ENCODE measurements around the gene SCAMP4.

- TF ChIP-seq, protein P1, sequence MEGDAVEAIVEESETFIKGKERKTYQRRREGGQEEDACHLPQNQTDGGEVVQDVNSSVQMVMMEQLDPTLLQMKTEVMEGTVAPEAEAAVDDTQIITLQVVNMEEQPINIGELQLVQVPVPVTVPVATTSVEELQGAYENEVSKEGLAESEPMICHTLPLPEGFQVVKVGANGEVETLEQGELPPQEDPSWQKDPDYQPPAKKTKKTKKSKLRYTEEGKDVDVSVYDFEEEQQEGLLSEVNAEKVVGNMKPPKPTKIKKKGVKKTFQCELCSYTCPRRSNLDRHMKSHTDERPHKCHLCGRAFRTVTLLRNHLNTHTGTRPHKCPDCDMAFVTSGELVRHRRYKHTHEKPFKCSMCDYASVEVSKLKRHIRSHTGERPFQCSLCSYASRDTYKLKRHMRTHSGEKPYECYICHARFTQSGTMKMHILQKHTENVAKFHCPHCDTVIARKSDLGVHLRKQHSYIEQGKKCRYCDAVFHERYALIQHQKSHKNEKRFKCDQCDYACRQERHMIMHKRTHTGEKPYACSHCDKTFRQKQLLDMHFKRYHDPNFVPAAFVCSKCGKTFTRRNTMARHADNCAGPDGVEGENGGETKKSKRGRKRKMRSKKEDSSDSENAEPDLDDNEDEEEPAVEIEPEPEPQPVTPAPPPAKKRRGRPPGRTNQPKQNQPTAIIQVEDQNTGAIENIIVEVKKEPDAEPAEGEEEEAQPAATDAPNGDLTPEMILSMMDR (IDR thresholded peaks at IDR 0.05; ENCODE audit: poor library complexity, severe bottlenecking), result no peak
- no peak for TF ChIP-seq RAD21 (conservative IDR thresholded peaks at IDR 0.05)
- TF ChIP-seq EZH2 (IDR thresholded peaks at IDR 0.05; ENCODE audit: borderline replicate concordance, insufficient read depth, low read length, poor library complexity, severe bottlenecking), result no peak
- no peak for TF ChIP-seq SMC3 (conservative IDR thresholded peaks at IDR 0.05; ENCODE audit: poor library complexity)
- TF ChIP-seq, protein P2, sequence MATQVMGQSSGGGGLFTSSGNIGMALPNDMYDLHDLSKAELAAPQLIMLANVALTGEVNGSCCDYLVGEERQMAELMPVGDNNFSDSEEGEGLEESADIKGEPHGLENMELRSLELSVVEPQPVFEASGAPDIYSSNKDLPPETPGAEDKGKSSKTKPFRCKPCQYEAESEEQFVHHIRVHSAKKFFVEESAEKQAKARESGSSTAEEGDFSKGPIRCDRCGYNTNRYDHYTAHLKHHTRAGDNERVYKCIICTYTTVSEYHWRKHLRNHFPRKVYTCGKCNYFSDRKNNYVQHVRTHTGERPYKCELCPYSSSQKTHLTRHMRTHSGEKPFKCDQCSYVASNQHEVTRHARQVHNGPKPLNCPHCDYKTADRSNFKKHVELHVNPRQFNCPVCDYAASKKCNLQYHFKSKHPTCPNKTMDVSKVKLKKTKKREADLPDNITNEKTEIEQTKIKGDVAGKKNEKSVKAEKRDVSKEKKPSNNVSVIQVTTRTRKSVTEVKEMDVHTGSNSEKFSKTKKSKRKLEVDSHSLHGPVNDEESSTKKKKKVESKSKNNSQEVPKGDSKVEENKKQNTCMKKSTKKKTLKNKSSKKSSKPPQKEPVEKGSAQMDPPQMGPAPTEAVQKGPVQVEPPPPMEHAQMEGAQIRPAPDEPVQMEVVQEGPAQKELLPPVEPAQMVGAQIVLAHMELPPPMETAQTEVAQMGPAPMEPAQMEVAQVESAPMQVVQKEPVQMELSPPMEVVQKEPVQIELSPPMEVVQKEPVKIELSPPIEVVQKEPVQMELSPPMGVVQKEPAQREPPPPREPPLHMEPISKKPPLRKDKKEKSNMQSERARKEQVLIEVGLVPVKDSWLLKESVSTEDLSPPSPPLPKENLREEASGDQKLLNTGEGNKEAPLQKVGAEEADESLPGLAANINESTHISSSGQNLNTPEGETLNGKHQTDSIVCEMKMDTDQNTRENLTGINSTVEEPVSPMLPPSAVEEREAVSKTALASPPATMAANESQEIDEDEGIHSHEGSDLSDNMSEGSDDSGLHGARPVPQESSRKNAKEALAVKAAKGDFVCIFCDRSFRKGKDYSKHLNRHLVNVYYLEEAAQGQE (IDR thresholded peaks at IDR 0.05; ENCODE audit: borderline replicate concordance), result no peak
- TF ChIP-seq POLR2AphosphoS5 (IDR thresholded peaks at IDR 0.05), result no peak
- no peak for TF ChIP-seq EP300 (conservative IDR thresholded peaks at IDR 0.05; ENCODE audit: poor library complexity, severe bottlenecking)
- no peak for TF ChIP-seq TAF1 (IDR thresholded peaks at IDR 0.05; ENCODE audit: low read depth)
Observed at GRCh38 chr19:1912760-1913505, 7.7 kb downstream of the SCAMP4 start.
